Immature natural killer cell (primary cell): ENCODE data around the gene PSMA7. TPM values are rescaled to one million over a fixed set of nuclear protein-coding genes. Genes with fewer than 3 reads are reported as not detected.
"Not testable (repeated sequence)": the region's sequence is repeated elsewhere in the genome, so short reads cannot be mapped to it uniquely, and the experiment has no call there.

Experiments
- DNase-seq, 3 donors: peaks; one replicate each; pipeline ENCODE4 v3.0.0; 2022; ENCODE audit warnings: mixed read lengths in 1 of 3
- H3K27ac Mint-ChIP-seq, 6 donors: one replicate each; pipeline ENCODE4 v1.8.0; 2020; ENCODE audit warnings: mixed read lengths in 6 of 6, mild to moderate bottlenecking in 5 of 6, inconsistent platforms in 4 of 6, moderate library complexity in 3 of 6
- H3K27me3 Mint-ChIP-seq, 3 donors: one replicate each; pipeline ENCODE4 v1.8.0; 2020 to 2021; ENCODE audit warnings: low read depth in 3 of 3, mild to moderate bottlenecking in 3 of 3, mixed read lengths in 3 of 3, moderate library complexity in 3 of 3, inconsistent platforms in 1 of 3
- H3K36me3 Mint-ChIP-seq, 3 donors: one replicate each; pipeline ENCODE4 v1.8.0; 2020; ENCODE audit warnings: mixed read lengths in 3 of 3, inconsistent platforms in 2 of 3, mild to moderate bottlenecking in 2 of 3
- H3K4me1 Mint-ChIP-seq, 2 donors: one replicate each; pipeline ENCODE4 v1.8.0; 2020; ENCODE audit warnings: inconsistent platforms in 2 of 2, mild to moderate bottlenecking in 2 of 2, mixed read lengths in 2 of 2, moderate library complexity in 1 of 2
- H3K4me3 Mint-ChIP-seq, 5 donors: one replicate each; pipeline ENCODE4 v1.8.0; 2020; ENCODE audit warnings: mild to moderate bottlenecking in 5 of 5, mixed read lengths in 5 of 5, inconsistent platforms in 3 of 5, moderate library complexity in 3 of 5
- H3K9me3 Mint-ChIP-seq, 6 donors: one replicate each; pipeline ENCODE4 v1.8.0; 2020; ENCODE audit warnings: mild to moderate bottlenecking in 6 of 6, mixed read lengths in 6 of 6, inconsistent platforms in 4 of 6, moderate library complexity in 3 of 6
- polyA plus RNA-seq, 3 donors: library from polyadenylated mRNA; unstranded; fragments of 300-500 nt; fragmentation: Illumina TruSeq; gene quantifications; one replicate each; pipeline ENCODE4 v1.2.3, GENCODE V29; 2021

PSMA7 gene
- polyA plus RNA-seq, 3 donors from 2014 or later: 497 to 643 (median 622) TPM

- peaks cover 16 to 25% (median 18%) of the 10 kb centered on the region in 6 donors for H3K9me3 Mint-ChIP-seq
- not testable (repeated sequence) for H3K36me3 Mint-ChIP-seq
Measured at GRCh38 chr20:62115800-62116407, 27.3 kb downstream of the PSMA7 start.

GRCh38 chr20:62114894-62115293, 28.3 kb downstream of the PSMA7 start:
- Mint-ChIP-seq H3K9me3 (peaks cover 23 to 33% (median 26%) of the 10 kb centered on the region in 6 donors), H3K27me3 (peaks cover 13 to 30% (median 15%) of the 10 kb centered on the region in 3 donors), H3K4me3 (no peak overlapping the region), H3K4me1 (peaks cover 21 to 25% of the 10 kb centered on the region in 2 donors), H3K27ac (peak overlapping the region in 3 of 6 donors; percentile 34 to 71 (median 56)), H3K36me3 (peaks cover 0 to 5% (median 0%) of the 10 kb centered on the region in 3 donors)
- DNase-seq: no peak

More at GRCh38 chr20:62115800-62116407, 27.3 kb downstream of the PSMA7 start:
- H3K4me3 Mint-ChIP-seq, DNase-seq: not testable (repeated sequence)
- Mint-ChIP-seq H3K27me3 (peaks cover 15 to 30% (median 17%) of the 10 kb centered on the region in 3 donors), H3K27ac (peak overlapping the region in 4 of 6 donors; percentile 50 to 94 (median 86)), H3K4me1 (peaks cover 26 to 32% of the 10 kb centered on the region in 2 donors)

DNA sequence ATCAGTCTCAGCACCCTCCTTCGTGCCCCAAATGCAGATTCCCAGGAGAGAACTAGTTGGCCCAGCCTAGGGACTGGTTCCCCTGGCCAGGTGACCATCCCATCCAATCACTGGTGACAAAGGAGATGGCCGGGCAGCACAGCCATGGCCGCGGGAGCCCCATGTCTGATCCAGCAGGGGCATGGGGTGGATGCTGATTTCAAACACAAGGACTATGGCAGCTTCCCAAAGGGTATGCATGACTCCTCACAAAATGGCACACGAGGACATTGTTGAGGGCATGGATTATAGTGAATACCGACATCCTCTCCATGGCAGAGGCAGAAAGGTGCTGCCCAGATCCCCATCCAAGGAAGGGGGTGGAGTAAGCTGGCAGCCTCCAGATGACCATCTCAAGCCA, 30.8 kb downstream of the PSMA7 start:
- Mint-ChIP-seq H3K4me1 (peaks cover 4 to 6% of the 10 kb centered on the region in 2 donors), H3K27ac (no peak overlapping the region), H3K27me3 (peaks cover 8 to 22% (median 10%) of the 10 kb centered on the region in 3 donors), H3K9me3 (peaks cover 38 to 58% (median 51%) of the 10 kb centered on the region in 6 donors), H3K36me3 (peaks cover 5 to 16% (median 15%) of the 10 kb centered on the region in 3 donors), H3K4me3 (no peak overlapping the region)
- DNase-seq: no peak

- Mint-ChIP-seq H3K36me3 (peaks cover 5 to 19% (median 16%) of the 10 kb centered on the region in 3 donors), H3K27ac (peak overlapping the region in 2 of 6 donors; percentile 45 to 46), H3K9me3 (peaks cover 44 to 67% (median 60%) of the 10 kb centered on the region in 6 donors), H3K4me3 (no peak overlapping the region), H3K4me1 (no peaks in the 10 kb centered on the region), H3K27me3 (peaks cover 4 to 18% (median 10%) of the 10 kb centered on the region in 3 donors)
- DNase-seq: no peak
Measured at GRCh38 chr20:62111148-62111547, 32.0 kb downstream of the PSMA7 start.

- DNase-seq: no peak
- H3K9me3 Mint-ChIP-seq: peaks cover 41 to 62% (median 57%) of the 10 kb centered on the region in 6 donors
- peaks cover 5 to 26% (median 22%) of the 10 kb centered on the region in 3 donors for H3K36me3 Mint-ChIP-seq
- no peaks in the 10 kb centered on the region for H3K4me1 Mint-ChIP-seq
- H3K27me3 Mint-ChIP-seq: peaks cover 3 to 10% (median 5%) of the 10 kb centered on the region in 3 donors
- no peak overlapping the region for H3K27ac Mint-ChIP-seq
- H3K4me3 Mint-ChIP-seq: no peak overlapping the region
Measured at GRCh38 chr20:62105592-62105991, 37.6 kb downstream of the PSMA7 start.

DNA sequence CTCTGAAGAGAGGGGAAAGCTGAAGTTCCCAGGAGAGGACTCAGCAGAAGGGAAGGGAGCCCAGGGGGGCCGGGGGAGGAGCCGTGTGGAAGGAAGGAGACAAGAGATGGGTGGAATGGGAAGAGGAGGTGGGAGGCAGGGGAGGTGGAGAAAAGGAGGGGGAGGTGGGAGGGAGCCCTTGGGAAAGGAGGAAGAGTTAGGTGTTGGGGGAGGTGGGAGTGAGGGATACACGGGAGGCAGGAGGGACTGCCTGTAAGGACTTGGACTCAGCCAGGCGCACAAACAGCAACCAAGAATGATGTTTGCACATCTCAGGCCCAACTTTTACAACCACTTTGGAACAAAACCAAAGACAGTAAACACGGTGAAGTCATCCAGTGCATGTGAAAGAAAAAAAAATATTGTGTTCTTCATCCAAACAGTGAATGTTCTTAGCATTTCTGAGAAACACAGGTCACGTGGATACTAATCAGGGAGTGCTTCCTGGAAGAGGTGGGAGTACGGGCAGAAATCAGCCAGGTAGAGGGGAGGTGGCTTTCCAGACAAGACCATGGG, 38.3 kb downstream of the PSMA7 start:
- H3K27me3 Mint-ChIP-seq: peaks cover 3 to 10% (median 5%) of the 10 kb centered on the region in 3 donors
- peaks cover 5 to 26% (median 17%) of the 10 kb centered on the region in 3 donors for H3K36me3 Mint-ChIP-seq
- no peaks in the 10 kb centered on the region for H3K4me1 Mint-ChIP-seq
- DNase-seq: no peak
- no peak overlapping the region for H3K4me3 Mint-ChIP-seq
- H3K27ac Mint-ChIP-seq: no peak overlapping the region
- H3K9me3 Mint-ChIP-seq: peaks cover 35 to 59% (median 52%) of the 10 kb centered on the region in 6 donors

- DNase-seq: no peak
- Mint-ChIP-seq H3K4me1 (no peaks in the 10 kb centered on the region), H3K27me3 (peaks cover 3 to 10% (median 5%) of the 10 kb centered on the region in 3 donors), H3K36me3 (peaks cover 5 to 24% (median 16%) of the 10 kb centered on the region in 3 donors), H3K4me3 (no peak overlapping the region), H3K27ac (no peak overlapping the region), H3K9me3 (peaks cover 36 to 53% (median 47%) of the 10 kb centered on the region in 6 donors)
Measured at GRCh38 chr20:62104234-62104789, 38.9 kb downstream of the PSMA7 start.

GRCh38 chr20:62103508-62104233, 39.5 kb downstream of the PSMA7 start:
- Mint-ChIP-seq H3K4me1 (no peaks in the 10 kb centered on the region), H3K4me3 (no peak overlapping the region), H3K36me3 (peaks cover 0 to 17% (median 11%) of the 10 kb centered on the region in 3 donors), H3K27me3 (peaks cover 5 to 10% (median 6%) of the 10 kb centered on the region in 3 donors), H3K9me3 (peaks cover 30 to 47% (median 41%) of the 10 kb centered on the region in 6 donors), H3K27ac (no peak overlapping the region)
- DNase-seq: no peak

DNA sequence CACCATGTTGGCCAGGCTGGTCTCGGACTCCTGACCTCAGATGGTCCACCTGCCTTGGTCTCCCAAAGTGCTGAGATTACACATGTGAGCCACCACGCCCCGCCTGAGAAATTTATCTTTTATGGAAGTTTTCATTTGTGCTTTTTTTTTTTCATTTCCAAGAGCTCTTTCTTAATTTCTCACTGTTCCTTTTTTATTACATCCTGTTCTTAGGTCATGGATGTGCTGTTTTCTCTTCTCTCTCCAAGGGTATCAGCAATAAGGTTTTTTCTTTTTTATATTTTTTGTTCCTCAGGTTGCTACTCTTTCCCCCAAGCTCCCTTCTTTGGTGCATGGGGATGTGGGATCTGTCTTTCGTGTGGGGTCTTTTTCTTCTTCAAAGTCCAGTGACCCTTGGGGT, 42.1 kb downstream of the PSMA7 start:
- DNase-seq: no peak
- Mint-ChIP-seq H3K27ac (peak overlapping the region in 1 of 6 donors; percentile 6), H3K9me3 (peaks cover 16 to 24% (median 18%) of the 10 kb centered on the region in 6 donors), H3K36me3 (peaks cover 0 to 7% (median 5%) of the 10 kb centered on the region in 3 donors), H3K4me3 (no peak overlapping the region), H3K4me1 (no peaks in the 10 kb centered on the region), H3K27me3 (peaks cover 4 to 13% (median 5%) of the 10 kb centered on the region in 3 donors)

- H3K27me3 Mint-ChIP-seq: peaks cover 2 to 12% (median 5%) of the 10 kb centered on the region in 3 donors
- no peak overlapping the region for H3K27ac Mint-ChIP-seq
- no peak for DNase-seq
- no peaks in the 10 kb centered on the region for H3K36me3 Mint-ChIP-seq
- peaks cover 5 to 11% (median 7%) of the 10 kb centered on the region in 6 donors for H3K9me3 Mint-ChIP-seq
- H3K4me1 Mint-ChIP-seq: no peaks in the 10 kb centered on the region
- H3K4me3 Mint-ChIP-seq: no peak overlapping the region
Measured at GRCh38 chr20:62097881-62098407, 45.2 kb downstream of the PSMA7 start.

DNA sequence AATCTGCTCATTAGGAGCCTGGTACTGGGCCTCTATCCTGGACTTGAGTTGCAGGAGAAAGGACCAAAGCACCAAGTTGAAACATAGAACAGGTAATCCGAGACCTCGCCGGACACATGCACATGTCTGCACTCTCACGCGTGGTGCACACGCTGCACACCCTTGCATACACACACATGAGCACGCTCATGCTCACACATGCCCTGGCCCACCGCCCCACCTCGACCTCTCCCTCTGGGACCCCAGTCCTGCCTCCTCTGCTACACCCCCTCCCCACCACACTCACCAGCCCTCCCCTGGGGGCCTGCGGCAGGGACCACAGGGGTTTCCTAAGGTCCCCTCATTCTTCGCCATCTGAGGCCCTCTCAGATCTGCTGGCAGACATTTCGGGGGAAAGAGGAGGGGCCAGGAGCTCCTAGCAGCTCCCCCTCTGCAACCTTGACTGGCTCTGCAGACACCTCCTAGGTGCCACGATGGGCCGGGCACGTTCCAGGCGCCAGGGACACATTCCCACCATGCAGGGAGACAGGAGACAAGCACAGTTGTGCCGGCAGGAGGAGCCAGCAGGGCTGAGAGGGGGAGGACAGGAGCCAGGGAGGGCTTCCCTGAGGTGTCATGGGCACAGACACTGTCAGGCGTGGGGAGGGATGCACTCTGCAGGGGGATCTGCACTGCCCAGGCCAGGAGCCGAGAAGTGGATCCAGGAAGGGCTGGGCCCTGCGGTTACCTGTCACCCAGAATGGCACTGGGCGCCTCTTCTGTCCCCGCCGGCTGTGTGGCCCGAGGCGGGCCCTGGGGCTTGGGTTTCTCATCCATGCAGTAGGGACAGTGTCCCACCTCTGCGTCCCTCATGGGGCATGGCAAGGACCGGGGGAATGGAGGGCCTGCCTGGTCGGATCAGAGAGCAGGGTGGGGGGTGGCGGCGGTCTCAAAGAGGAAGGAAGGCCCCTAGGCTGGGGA, 46.5 kb downstream of the PSMA7 start:
- peaks cover 4 to 11% (median 8%) of the 10 kb centered on the region in 6 donors for H3K9me3 Mint-ChIP-seq
- no peak overlapping the region for H3K4me3 Mint-ChIP-seq
- H3K27ac Mint-ChIP-seq: no peak overlapping the region
- H3K4me1 Mint-ChIP-seq: no peaks in the 10 kb centered on the region
- no peak for DNase-seq
- peaks cover 0 to 4% (median 0%) of the 10 kb centered on the region in 3 donors for H3K36me3 Mint-ChIP-seq
- peaks cover 2 to 8% (median 7%) of the 10 kb centered on the region in 3 donors for H3K27me3 Mint-ChIP-seq

DNA sequence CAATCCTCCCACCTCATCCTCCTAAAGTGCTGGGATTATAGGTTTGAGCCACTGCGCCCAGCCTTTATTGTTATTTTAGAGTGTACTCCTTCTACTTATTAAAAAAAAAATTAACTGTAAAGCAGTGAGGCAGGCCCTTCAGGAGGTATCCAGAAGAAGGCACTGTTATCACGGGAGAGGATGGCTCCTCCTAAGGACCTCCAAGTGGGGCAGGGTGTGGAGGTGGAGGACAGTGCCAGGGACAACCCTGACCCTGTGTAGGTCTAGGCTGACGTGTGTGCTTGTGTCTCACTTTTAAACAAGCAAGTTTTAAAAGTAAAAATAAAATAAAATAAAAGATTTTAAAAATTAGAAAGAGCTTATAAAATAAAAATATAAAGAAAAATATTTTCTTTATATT, 53.8 kb downstream of the PSMA7 start:
- H3K27me3 Mint-ChIP-seq: peaks cover 0 to 6% (median 3%) of the 10 kb centered on the region in 3 donors
- no peaks in the 10 kb centered on the region for H3K4me1 Mint-ChIP-seq
- no peak for DNase-seq
- peaks cover 0 to 2% (median 0%) of the 10 kb centered on the region in 6 donors for H3K9me3 Mint-ChIP-seq
- H3K36me3 Mint-ChIP-seq: peaks cover 0 to 4% (median 0%) of the 10 kb centered on the region in 3 donors
- no peak overlapping the region for H3K4me3 Mint-ChIP-seq
- H3K27ac Mint-ChIP-seq: no peak overlapping the region
